SK-N-SH treated with all-trans-retinoic acid at 6 μM for 48 hours (cell line): ENCODE results near the gene MAP3K20.

Source experiments
- ATAC-seq: fragments of 200-7000 bp; cut with Tn5 transposase; 3 replicates; pipeline ENCODE4 v1.9.1; 2020; ENCODE audit warnings: mild to moderate bottlenecking, moderate library complexity
- ARNTL ChIP-seq: fragments of 450-650 bp; formaldehyde crosslinking; IDR thresholded peaks from 2 replicates; pipeline ENCODE4 v1.5.0; 2020; ENCODE audit warnings: low read depth, mild to moderate bottlenecking, moderate library complexity, borderline replicate concordance
- BACH2 ChIP-seq: fragments of 250-450 bp; sonication (Bioruptor Pico); IDR thresholded peaks from 2 replicates; pipeline ENCODE4 v1.9.0; 2021; ENCODE audit warnings: mild to moderate bottlenecking, borderline replicate concordance
- CSDC2 ChIP-seq: fragments of 250-450 bp; sonication (Bioruptor Pico); IDR thresholded peaks from 2 replicates; pipeline ENCODE4 v1.5.0; 2020; ENCODE audit warnings: mild to moderate bottlenecking, moderate library complexity
- ESRRG ChIP-seq: fragments of 250-450 bp; sonication (Bioruptor Pico); IDR thresholded peaks from 2 replicates; pipeline ENCODE4 v1.6.1; 2021; ENCODE audit warnings: mild to moderate bottlenecking
- GLIS3 ChIP-seq: fragments of 250-450 bp; sonication (Bioruptor Pico); IDR thresholded peaks from 2 replicates; pipeline ENCODE4 v1.5.0; 2020; ENCODE audit warnings: mild to moderate bottlenecking, moderate library complexity
- ISL1 ChIP-seq: fragments of 250-450 bp; sonication (Bioruptor Pico); IDR thresholded peaks from 2 replicates; pipeline ENCODE4 v2.1.2; 2022; ENCODE audit warnings: mild to moderate bottlenecking, moderate library complexity
- OSR1 ChIP-seq: fragments of 250-450 bp; sonication (Bioruptor Pico); IDR thresholded peaks from 2 replicates; pipeline ENCODE4 v1.8.0; 2022; ENCODE audit warnings: moderate library complexity, mild to moderate bottlenecking, inconsistent platforms
- RARB ChIP-seq: fragments of 250-450 bp; sonication (Bioruptor Pico); IDR thresholded peaks from 2 replicates; pipeline ENCODE4 v1.8.0; 2021; ENCODE audit warnings: mild to moderate bottlenecking, moderate library complexity
- SNAI2 ChIP-seq: fragments of 250-450 bp; sonication (Bioruptor Pico); IDR thresholded peaks from 2 replicates; pipeline ENCODE4 v1.5.0; 2020; ENCODE audit warnings: mild to moderate bottlenecking, moderate library complexity
- TCF4 ChIP-seq: fragments of 250-450 bp; sonication (Bioruptor Pico); IDR thresholded peaks from 2 replicates; pipeline ENCODE4 v1.8.0; 2021; ENCODE audit warnings: mild to moderate bottlenecking, moderate library complexity, borderline replicate concordance
- TOX ChIP-seq: fragments of 250-450 bp; sonication (Bioruptor Pico); IDR thresholded peaks from 2 replicates; pipeline ENCODE4 v1.8.0; 2021; ENCODE audit warnings: mild to moderate bottlenecking, moderate library complexity, borderline replicate concordance
- ZC3H10 ChIP-seq: fragments of 250-450 bp; sonication (Bioruptor Pico); IDR thresholded peaks from 2 replicates; pipeline ENCODE4 v1.5.1; 2021; ENCODE audit warnings: mild to moderate bottlenecking, moderate library complexity
- ZFP3 ChIP-seq: fragments of 250-450 bp; sonication (Bioruptor Pico); IDR thresholded peaks from 2 replicates; pipeline ENCODE4 v1.5.0; 2020; ENCODE audit warnings: mild to moderate bottlenecking, moderate library complexity
- ZFP30 ChIP-seq: fragments of 450-650 bp; formaldehyde crosslinking; IDR thresholded peaks from 2 replicates; pipeline ENCODE4 v1.5.0; 2022; ENCODE audit warnings: mild to moderate bottlenecking, moderate library complexity
- ZNF565 ChIP-seq: fragments of 450-650 bp; formaldehyde crosslinking; conservative IDR thresholded peaks from 2 replicates; pipeline ENCODE4 v1.5.0; 2020; ENCODE audit warnings: low read depth, mild to moderate bottlenecking, moderate library complexity
- ZNF70 ChIP-seq: fragments of 450-650 bp; formaldehyde crosslinking; IDR thresholded peaks from 2 replicates; pipeline ENCODE4 v1.5.0; 2020; ENCODE audit warnings: mild to moderate bottlenecking, moderate library complexity
- ZNF8 ChIP-seq: fragments of 450-650 bp; formaldehyde crosslinking; IDR thresholded peaks from 2 replicates; pipeline ENCODE4 v1.5.0; 2020; ENCODE audit warnings: mild to moderate bottlenecking, moderate library complexity
- TF ChIP-seq, protein P1 (sequence below): fragments of 250-450 bp; sonication (Bioruptor Pico); IDR thresholded peaks from 2 replicates; pipeline ENCODE4 v1.8.0; 2021; ENCODE audit warnings: low read depth, mild to moderate bottlenecking, moderate library complexity, borderline replicate concordance
- TF ChIP-seq, protein P2 (sequence below): fragments of 250-450 bp; sonication (Bioruptor Pico); IDR thresholded peaks from 2 replicates; pipeline ENCODE4 v1.8.0; 2020; ENCODE audit warnings: mild to moderate bottlenecking, moderate library complexity, borderline replicate concordance
- TF ChIP-seq, protein P3 (sequence below): fragments of 250-450 bp; sonication (Bioruptor Pico); IDR thresholded peaks from 2 replicates; pipeline ENCODE4 v1.5.1; 2020; ENCODE audit warnings: low read depth, mild to moderate bottlenecking, moderate library complexity
- TF ChIP-seq, protein P4 (sequence below): fragments of 250-450 bp; sonication (Bioruptor Pico); IDR thresholded peaks from 2 replicates; pipeline ENCODE4 v1.5.0; 2020; ENCODE audit warnings: mild to moderate bottlenecking, moderate library complexity

The MAP3K20 gene

DNA sequence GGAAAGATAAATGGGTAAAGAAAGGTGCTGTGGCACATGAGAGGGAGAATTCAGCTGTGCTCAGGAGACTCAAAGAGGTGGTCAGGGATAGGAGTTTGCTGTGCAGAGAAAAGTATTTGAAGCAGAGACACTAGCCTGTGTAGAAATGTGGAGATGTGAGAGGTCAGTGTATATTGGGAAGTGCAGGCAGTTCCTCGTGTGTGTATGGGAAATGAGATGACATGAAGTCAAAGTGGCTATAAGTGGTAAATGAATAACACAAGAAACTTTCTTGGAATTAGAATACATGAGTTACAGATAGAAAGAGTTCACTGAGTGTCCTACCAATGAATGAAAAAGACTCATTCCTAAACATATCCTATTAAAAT, 11.6 kb downstream of the MAP3K20 start:
- ATAC-seq: no peak
- TF ChIP-seq ZFP30 (CRISPR knock-in tag) (no peak), ZNF565 (CRISPR knock-in tag) (no peak), CSDC2 (no peak), ESRRG (CRISPR knock-in tag) (no peak), TOX (CRISPR knock-in tag) (no peak), ISL1 (CRISPR knock-in tag) (no peak), RARB (CRISPR knock-in tag) (no peak), ARNTL (CRISPR knock-in tag) (no peak), GLIS3 (CRISPR knock-in tag) (no peak), ZNF8 (CRISPR knock-in tag) (no peak), OSR1 (CRISPR knock-in tag) (no peak), ZFP3 (CRISPR knock-in tag) (no peak), SNAI2 (no peak), ZNF70 (no peak), TCF4 (CRISPR knock-in tag) (no peak)
- TF ChIP-seq, protein P1, sequence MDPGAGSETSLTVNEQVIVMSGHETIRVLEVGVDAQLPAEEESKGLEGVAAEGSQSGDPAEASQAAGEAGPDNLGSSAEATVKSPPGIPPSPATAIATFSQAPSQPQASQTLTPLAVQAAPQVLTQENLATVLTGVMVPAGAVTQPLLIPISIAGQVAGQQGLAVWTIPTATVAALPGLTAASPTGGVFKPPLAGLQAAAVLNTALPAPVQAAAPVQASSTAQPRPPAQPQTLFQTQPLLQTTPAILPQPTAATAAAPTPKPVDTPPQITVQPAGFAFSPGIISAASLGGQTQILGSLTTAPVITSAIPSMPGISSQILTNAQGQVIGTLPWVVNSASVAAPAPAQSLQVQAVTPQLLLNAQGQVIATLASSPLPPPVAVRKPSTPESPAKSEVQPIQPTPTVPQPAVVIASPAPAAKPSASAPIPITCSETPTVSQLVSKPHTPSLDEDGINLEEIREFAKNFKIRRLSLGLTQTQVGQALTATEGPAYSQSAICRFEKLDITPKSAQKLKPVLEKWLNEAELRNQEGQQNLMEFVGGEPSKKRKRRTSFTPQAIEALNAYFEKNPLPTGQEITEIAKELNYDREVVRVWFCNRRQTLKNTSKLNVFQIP: no peak
- TF ChIP-seq, protein P2, sequence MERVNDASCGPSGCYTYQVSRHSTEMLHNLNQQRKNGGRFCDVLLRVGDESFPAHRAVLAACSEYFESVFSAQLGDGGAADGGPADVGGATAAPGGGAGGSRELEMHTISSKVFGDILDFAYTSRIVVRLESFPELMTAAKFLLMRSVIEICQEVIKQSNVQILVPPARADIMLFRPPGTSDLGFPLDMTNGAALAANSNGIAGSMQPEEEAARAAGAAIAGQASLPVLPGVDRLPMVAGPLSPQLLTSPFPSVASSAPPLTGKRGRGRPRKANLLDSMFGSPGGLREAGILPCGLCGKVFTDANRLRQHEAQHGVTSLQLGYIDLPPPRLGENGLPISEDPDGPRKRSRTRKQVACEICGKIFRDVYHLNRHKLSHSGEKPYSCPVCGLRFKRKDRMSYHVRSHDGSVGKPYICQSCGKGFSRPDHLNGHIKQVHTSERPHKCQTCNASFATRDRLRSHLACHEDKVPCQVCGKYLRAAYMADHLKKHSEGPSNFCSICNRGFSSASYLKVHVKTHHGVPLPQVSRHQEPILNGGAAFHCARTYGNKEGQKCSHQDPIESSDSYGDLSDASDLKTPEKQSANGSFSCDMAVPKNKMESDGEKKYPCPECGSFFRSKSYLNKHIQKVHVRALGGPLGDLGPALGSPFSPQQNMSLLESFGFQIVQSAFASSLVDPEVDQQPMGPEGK (CRISPR knock-in tag): no peak
- TF ChIP-seq, protein P3, sequence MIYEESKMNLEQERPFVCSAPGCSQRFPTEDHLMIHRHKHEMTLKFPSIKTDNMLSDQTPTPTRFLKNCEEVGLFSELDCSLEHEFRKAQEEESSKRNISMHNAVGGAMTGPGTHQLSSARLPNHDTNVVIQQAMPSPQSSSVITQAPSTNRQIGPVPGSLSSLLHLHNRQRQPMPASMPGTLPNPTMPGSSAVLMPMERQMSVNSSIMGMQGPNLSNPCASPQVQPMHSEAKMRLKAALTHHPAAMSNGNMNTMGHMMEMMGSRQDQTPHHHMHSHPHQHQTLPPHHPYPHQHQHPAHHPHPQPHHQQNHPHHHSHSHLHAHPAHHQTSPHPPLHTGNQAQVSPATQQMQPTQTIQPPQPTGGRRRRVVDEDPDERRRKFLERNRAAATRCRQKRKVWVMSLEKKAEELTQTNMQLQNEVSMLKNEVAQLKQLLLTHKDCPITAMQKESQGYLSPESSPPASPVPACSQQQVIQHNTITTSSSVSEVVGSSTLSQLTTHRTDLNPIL (CRISPR knock-in tag): no peak
- TF ChIP-seq, protein P4, sequence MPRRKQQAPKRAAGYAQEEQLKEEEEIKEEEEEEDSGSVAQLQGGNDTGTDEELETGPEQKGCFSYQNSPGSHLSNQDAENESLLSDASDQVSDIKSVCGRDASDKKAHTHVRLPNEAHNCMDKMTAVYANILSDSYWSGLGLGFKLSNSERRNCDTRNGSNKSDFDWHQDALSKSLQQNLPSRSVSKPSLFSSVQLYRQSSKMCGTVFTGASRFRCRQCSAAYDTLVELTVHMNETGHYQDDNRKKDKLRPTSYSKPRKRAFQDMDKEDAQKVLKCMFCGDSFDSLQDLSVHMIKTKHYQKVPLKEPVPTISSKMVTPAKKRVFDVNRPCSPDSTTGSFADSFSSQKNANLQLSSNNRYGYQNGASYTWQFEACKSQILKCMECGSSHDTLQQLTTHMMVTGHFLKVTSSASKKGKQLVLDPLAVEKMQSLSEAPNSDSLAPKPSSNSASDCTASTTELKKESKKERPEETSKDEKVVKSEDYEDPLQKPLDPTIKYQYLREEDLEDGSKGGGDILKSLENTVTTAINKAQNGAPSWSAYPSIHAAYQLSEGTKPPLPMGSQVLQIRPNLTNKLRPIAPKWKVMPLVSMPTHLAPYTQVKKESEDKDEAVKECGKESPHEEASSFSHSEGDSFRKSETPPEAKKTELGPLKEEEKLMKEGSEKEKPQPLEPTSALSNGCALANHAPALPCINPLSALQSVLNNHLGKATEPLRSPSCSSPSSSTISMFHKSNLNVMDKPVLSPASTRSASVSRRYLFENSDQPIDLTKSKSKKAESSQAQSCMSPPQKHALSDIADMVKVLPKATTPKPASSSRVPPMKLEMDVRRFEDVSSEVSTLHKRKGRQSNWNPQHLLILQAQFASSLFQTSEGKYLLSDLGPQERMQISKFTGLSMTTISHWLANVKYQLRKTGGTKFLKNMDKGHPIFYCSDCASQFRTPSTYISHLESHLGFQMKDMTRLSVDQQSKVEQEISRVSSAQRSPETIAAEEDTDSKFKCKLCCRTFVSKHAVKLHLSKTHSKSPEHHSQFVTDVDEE (CRISPR knock-in tag): no peak

DNA sequence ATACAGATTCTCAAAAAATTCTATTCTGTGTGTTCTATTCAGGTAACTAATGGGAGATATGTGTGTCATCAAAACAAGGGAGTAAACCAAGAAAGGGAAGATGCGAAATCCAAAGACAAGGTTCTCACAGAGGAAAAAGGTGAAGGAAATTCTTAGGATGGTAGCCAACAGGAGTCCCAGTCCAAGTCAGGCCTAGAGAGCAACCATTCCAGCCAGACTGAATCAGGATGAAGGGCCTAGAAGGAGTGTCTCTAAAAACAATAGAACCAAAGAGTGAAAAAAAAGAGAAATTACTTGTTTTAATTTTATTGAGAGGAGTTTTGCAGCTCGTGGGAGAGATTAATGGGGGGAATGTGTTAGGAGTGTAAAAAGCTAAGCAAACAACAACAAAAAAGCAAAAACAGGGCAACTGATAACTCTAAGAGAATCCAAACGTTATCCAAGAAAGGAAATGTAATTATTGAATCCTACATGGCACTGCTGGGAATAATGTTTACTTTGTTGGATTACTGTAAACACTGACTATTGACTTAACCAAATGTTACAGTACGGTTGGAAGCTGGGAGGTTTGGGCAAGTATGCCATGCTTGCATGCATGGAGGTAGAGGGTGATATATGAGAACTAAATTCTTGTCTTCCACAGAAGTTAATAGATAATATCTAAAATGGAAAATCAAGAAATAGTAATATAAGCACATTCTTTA, 12.3 kb downstream of the MAP3K20 start:
- TF ChIP-seq ESRRG (CRISPR knock-in tag) (no peak), ZC3H10 (CRISPR knock-in tag) (no peak), RARB (CRISPR knock-in tag) (no peak), ZNF8 (CRISPR knock-in tag) (no peak), GLIS3 (CRISPR knock-in tag) (no peak), OSR1 (CRISPR knock-in tag) (no peak), ISL1 (CRISPR knock-in tag) (no peak), CSDC2 (no peak), BACH2 (no peak), SNAI2 (no peak)
- TF ChIP-seq, protein P2 (CRISPR knock-in tag): no peak
- TF ChIP-seq, protein P4 (CRISPR knock-in tag): no peak
- ATAC-seq: no peak
